ENCODE measurements around the gene PTPN4.
"Not testable (repeated sequence)": the region's sequence is repeated elsewhere in the genome, so short reads cannot be mapped to it uniquely, and the experiment has no call there.

PTPN4 gene

GRCh38 chr2:120020554-120020953, 260.8 kb downstream of the PTPN4 start:
- DNase-seq (ENCODE audit: low spot score): no peak

GRCh38 chr2:120022505-120022904, 262.8 kb downstream of the PTPN4 start:
- not testable (repeated sequence) for DNase-seq (ENCODE audit: low spot score)

GRCh38 chr2:120026890-120027289, 267.2 kb downstream of the PTPN4 start:
- DNase-seq (ENCODE audit: low spot score): no peak

- DNase-seq (ENCODE audit: low spot score): no peak
Observed at GRCh38 chr2:120028795-120029194, 269.1 kb downstream of the PTPN4 start.

- DNase-seq (ENCODE audit: low spot score): no peak
Observed at GRCh38 chr2:120029672-120030640, 270.2 kb downstream of the PTPN4 start.

- DNase-seq (ENCODE audit: low spot score): no peak
Observed at GRCh38 chr2:120032297-120032696, 272.6 kb downstream of the PTPN4 start.
